ENCODE data around the gene MAP3K14. TPM values are rescaled to one million over a fixed set of nuclear protein-coding genes. Genes with fewer than 3 reads are reported as not detected.

Gene MAP3K14
- total RNA-seq, 4 donors from 2014 or later: 5.4 to 15.9 (median 12.6) TPM

GRCh38 chr17:45357364-45357997, 40.7 kb upstream of the MAP3K14 start:
- no peak for TF ChIP-seq CTCF (IDR thresholded peaks at IDR 0.05)
- DNase-seq (ENCODE audit: low spot score) (no peak), ATAC-seq (ENCODE audit: low FRiP score) (no peak)

GRCh38 chr17:45355087-45355486, 38.3 kb upstream of the MAP3K14 start:
- no peak for TF ChIP-seq CTCF (IDR thresholded peaks at IDR 0.05)
- no peak for ATAC-seq (ENCODE audit: low FRiP score)
- DNase-seq (ENCODE audit: low spot score): no peak

- DNase-seq (ENCODE audit: low spot score) (no peak), ATAC-seq (ENCODE audit: low FRiP score) (no peak)
- TF ChIP-seq CTCF (IDR thresholded peaks at IDR 0.05): no peak
These were observed 36.2 kb upstream of the MAP3K14 start for GRCh38 chr17:45353043-45353442.

GRCh38 chr17:45351831-45352230, 35.0 kb upstream of the MAP3K14 start:
- no peak for TF ChIP-seq CTCF (IDR thresholded peaks at IDR 0.05)
- no peak for DNase-seq (ENCODE audit: low spot score)
- ATAC-seq (ENCODE audit: low FRiP score): no peak

- DNase-seq (ENCODE audit: low spot score) (no peak), ATAC-seq (ENCODE audit: low FRiP score) (no peak)
- TF ChIP-seq CTCF (IDR thresholded peaks at IDR 0.05): no peak
These were observed 30.6 kb upstream of the MAP3K14 start for GRCh38 chr17:45347444-45347843.

- ATAC-seq (ENCODE audit: low FRiP score): peak; percentile 24
- TF ChIP-seq CTCF (IDR thresholded peaks at IDR 0.05): no peak
- DNase-seq (ENCODE audit: low spot score): no peak
These were observed 29.6 kb upstream of the MAP3K14 start for GRCh38 chr17:45346216-45347015.
